ENCODE data around the gene TGFA. TPM values are rescaled to one million over a fixed set of nuclear protein-coding genes. Genes with fewer than 3 reads are reported as not detected.

TGFA gene
- total RNA-seq, 1 donor from 2014 or later = 1.4 TPM

DNA sequence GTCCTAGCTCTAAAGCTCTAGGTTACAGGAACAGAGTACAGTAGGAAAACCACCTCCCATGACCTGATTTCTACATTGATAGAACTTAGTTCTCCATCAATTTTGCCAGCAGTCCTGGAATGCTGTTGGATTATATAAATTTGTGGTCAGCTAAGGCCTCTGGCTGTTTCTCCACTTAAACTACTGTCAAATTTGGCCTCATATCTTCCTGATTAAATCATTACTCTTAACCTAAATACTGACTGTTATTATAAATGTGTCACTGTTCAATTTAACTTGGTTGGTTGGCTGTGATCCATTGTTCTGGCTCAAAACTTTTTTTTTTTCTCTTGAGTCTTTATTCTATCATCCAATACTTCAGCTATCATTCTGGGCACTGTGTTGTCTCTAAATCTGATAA is 71.2 kb downstream of the TGFA start:
- TF ChIP-seq EZH2 (IDR thresholded peaks at IDR 0.05; ENCODE audit: insufficient read depth, low read length) = no peak
- no peaks in the 10 kb centered on the region for H3K9me3 ChIP-seq (ENCODE audit: insufficient read depth, low read depth, low read length)
- FAIRE-seq = no peak
- H3K4me3 ChIP-seq (ENCODE audit: insufficient read depth, low read depth, low read length) = no peak overlapping the region
- H3K9me3 Mint-ChIP-seq (ENCODE audit: unreplicated experiment) = peaks cover 5% of the 10 kb centered on the region
- no peaks in the 10 kb centered on the region for H3K79me2 ChIP-seq (ENCODE audit: insufficient read depth, low read length)
- no peaks in the 10 kb centered on the region for H3K4me1 Mint-ChIP-seq (ENCODE audit: low read depth, unreplicated experiment)
- no peak for DNase-seq (ENCODE audit: low read depth)
- no peaks in the 10 kb centered on the region for H3K36me3 Mint-ChIP-seq (ENCODE audit: low read depth, unreplicated experiment)
- no peaks in the 10 kb centered on the region for H3K4me1 ChIP-seq (ENCODE audit: insufficient read depth, low read length)
- H3K9ac ChIP-seq (ENCODE audit: low read length) = no peak overlapping the region
- H3K4me3 Mint-ChIP-seq (ENCODE audit: unreplicated experiment) = no peak overlapping the region
- peaks cover 7% of the 10 kb centered on the region for H3K27me3 ChIP-seq (ENCODE audit: insufficient read depth, low read length)
- peaks cover 9% of the 10 kb centered on the region for H3K27me3 Mint-ChIP-seq (ENCODE audit: low read depth, unreplicated experiment)
- no peaks in the 10 kb centered on the region for H4K20me1 ChIP-seq (ENCODE audit: insufficient read depth, low read length)
- no peaks in the 10 kb centered on the region for H3K36me3 ChIP-seq (ENCODE audit: insufficient read depth, low read length)
- H2AFZ ChIP-seq (ENCODE audit: low read depth, low read length) = no peak overlapping the region
- no peak overlapping the region for H3K27ac Mint-ChIP-seq (ENCODE audit: unreplicated experiment)
- no peak overlapping the region for H3K27ac ChIP-seq (ENCODE audit: low read depth, low read length)
- H3K4me2 ChIP-seq (ENCODE audit: low read length) = no peak overlapping the region

DNA sequence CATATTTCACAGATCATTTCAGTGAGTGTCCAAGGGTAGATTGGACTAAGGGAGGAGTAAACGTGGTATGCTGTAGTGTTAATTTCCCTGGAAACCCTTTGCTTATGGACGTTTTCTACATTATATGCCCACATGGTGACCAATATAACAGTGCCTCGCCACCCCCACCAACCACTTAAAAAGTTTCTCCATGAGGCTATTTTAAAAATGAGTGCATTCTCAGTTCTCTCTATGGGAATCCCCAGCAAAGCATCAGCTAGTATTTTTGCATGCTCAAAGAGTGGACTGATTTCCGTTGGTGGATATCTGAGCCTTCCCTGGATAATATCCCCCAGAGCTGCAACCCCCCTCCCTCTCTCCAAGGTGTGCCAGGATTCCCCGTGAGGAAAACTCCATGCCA is 73.2 kb downstream of the TGFA start:
- H3K4me3 Mint-ChIP-seq (ENCODE audit: unreplicated experiment) = no peak overlapping the region
- TF ChIP-seq, protein P1, sequence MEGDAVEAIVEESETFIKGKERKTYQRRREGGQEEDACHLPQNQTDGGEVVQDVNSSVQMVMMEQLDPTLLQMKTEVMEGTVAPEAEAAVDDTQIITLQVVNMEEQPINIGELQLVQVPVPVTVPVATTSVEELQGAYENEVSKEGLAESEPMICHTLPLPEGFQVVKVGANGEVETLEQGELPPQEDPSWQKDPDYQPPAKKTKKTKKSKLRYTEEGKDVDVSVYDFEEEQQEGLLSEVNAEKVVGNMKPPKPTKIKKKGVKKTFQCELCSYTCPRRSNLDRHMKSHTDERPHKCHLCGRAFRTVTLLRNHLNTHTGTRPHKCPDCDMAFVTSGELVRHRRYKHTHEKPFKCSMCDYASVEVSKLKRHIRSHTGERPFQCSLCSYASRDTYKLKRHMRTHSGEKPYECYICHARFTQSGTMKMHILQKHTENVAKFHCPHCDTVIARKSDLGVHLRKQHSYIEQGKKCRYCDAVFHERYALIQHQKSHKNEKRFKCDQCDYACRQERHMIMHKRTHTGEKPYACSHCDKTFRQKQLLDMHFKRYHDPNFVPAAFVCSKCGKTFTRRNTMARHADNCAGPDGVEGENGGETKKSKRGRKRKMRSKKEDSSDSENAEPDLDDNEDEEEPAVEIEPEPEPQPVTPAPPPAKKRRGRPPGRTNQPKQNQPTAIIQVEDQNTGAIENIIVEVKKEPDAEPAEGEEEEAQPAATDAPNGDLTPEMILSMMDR (IDR thresholded peaks at IDR 0.05; ENCODE audit: insufficient read depth, low read depth, low read length) = no peak
- no peak for TF ChIP-seq EZH2 (IDR thresholded peaks at IDR 0.05; ENCODE audit: insufficient read depth, low read length)

DNA sequence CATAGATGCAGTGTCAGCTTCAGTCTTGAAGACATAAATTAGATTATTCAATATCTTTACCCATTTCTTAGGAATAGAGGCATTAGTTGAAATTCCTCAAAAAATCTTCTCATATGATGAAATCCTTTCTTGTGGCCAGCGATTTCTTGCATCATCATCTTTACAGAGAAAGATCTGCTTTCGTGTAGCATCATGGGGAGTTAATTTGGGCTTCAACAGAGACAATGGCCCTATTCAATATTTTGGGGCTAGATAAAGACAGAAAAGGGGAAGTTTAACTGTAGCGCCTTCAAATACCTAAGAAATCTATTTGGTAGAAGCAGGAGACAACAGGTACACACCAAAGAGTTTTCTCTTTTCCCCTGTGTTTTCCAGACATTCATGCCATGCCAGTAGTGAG is 73.8 kb downstream of the TGFA start:
- peaks cover 5% of the 10 kb centered on the region for H3K9me3 Mint-ChIP-seq (ENCODE audit: unreplicated experiment)
- no peak for FAIRE-seq

More for the DNA sequence above, 73.2 kb downstream of the TGFA start:
- Histone ChIP-seq H3K4me2 (ENCODE audit: low read length) (no peak overlapping the region), H3K27me3 (ENCODE audit: insufficient read depth, low read length) (peaks cover 9% of the 10 kb centered on the region), H3K4me3 (ENCODE audit: insufficient read depth, low read depth, low read length) (no peak overlapping the region), H3K9me3 (ENCODE audit: insufficient read depth, low read depth, low read length) (no peaks in the 10 kb centered on the region), H3K79me2 (ENCODE audit: insufficient read depth, low read length) (no peaks in the 10 kb centered on the region), H3K9ac (ENCODE audit: low read length) (no peak overlapping the region), H4K20me1 (ENCODE audit: insufficient read depth, low read length) (no peaks in the 10 kb centered on the region), H2AFZ (ENCODE audit: low read depth, low read length) (no peak overlapping the region), H3K4me1 (ENCODE audit: insufficient read depth, low read length) (no peaks in the 10 kb centered on the region), H3K36me3 (ENCODE audit: insufficient read depth, low read length) (no peaks in the 10 kb centered on the region), H3K27ac (ENCODE audit: low read depth, low read length) (no peak overlapping the region)
- Mint-ChIP-seq H3K4me1 (ENCODE audit: low read depth, unreplicated experiment) (no peaks in the 10 kb centered on the region), H3K27me3 (ENCODE audit: low read depth, unreplicated experiment) (peaks cover 9% of the 10 kb centered on the region), H3K36me3 (ENCODE audit: low read depth, unreplicated experiment) (no peaks in the 10 kb centered on the region), H3K9me3 (ENCODE audit: unreplicated experiment) (peaks cover 5% of the 10 kb centered on the region), H3K27ac (ENCODE audit: unreplicated experiment) (no peak overlapping the region)
- FAIRE-seq = no peak
- no peak for DNase-seq (ENCODE audit: low read depth)

More for the DNA sequence above, 73.8 kb downstream of the TGFA start:
- Mint-ChIP-seq H3K36me3 (ENCODE audit: low read depth, unreplicated experiment) (no peaks in the 10 kb centered on the region), H3K4me1 (ENCODE audit: low read depth, unreplicated experiment) (no peaks in the 10 kb centered on the region), H3K27me3 (ENCODE audit: low read depth, unreplicated experiment) (peaks cover 14% of the 10 kb centered on the region), H3K4me3 (ENCODE audit: unreplicated experiment) (no peak overlapping the region), H3K27ac (ENCODE audit: unreplicated experiment) (no peak overlapping the region)
- DNase-seq (ENCODE audit: low read depth) = no peak
- no peak for TF ChIP-seq EZH2 (IDR thresholded peaks at IDR 0.05; ENCODE audit: insufficient read depth, low read length)
- TF ChIP-seq, protein P1 (IDR thresholded peaks at IDR 0.05; ENCODE audit: insufficient read depth, low read depth, low read length) = no peak
- Histone ChIP-seq H3K27ac (ENCODE audit: low read depth, low read length) (no peak overlapping the region), H3K4me1 (ENCODE audit: insufficient read depth, low read length) (no peaks in the 10 kb centered on the region), H2AFZ (ENCODE audit: low read depth, low read length) (no peak overlapping the region), H3K4me3 (ENCODE audit: insufficient read depth, low read depth, low read length) (no peak overlapping the region), H3K36me3 (ENCODE audit: insufficient read depth, low read length) (no peaks in the 10 kb centered on the region), H3K27me3 (ENCODE audit: insufficient read depth, low read length) (peaks cover 9% of the 10 kb centered on the region), H3K4me2 (ENCODE audit: low read length) (no peak overlapping the region), H3K9ac (ENCODE audit: low read length) (no peak overlapping the region), H3K9me3 (ENCODE audit: insufficient read depth, low read depth, low read length) (no peaks in the 10 kb centered on the region), H3K79me2 (ENCODE audit: insufficient read depth, low read length) (no peaks in the 10 kb centered on the region), H4K20me1 (ENCODE audit: insufficient read depth, low read length) (no peaks in the 10 kb centered on the region)

Data from astrocyte (in vitro differentiated cells and primary cell).